WERI-Rb-1 (cell line): ENCODE results near the gene ZNF365.
"Not testable (repeated sequence)": the region's sequence is repeated elsewhere in the genome, so short reads cannot be mapped to it uniquely, and the experiment has no call there.

ENCODE experiments used
- DNase-seq: peaks from one replicate; pipeline ENCODE4 v3.0.0-alpha.2; 2020
- H3K27ac ChIP-seq: fragments of 250-450 bp; sonication (Bioruptor Pico); 2 replicates; pipeline ENCODE4 v1.5.1; 2020; ENCODE audit warnings: mild to moderate bottlenecking, moderate library complexity
- H3K27me3 ChIP-seq: fragments of 250-450 bp; sonication (Bioruptor Pico); 2 replicates; pipeline ENCODE4 v1.5.1; 2021; ENCODE audit warnings: mild to moderate bottlenecking, low read depth, moderate library complexity; ENCODE audit not compliant: insufficient read depth, severe bottlenecking
- H3K36me3 ChIP-seq: fragments of 250-450 bp; sonication (Bioruptor Pico); 2 replicates; pipeline ENCODE4 v1.5.1; 2020; ENCODE audit warnings: mild to moderate bottlenecking, moderate library complexity
- H3K4me3 ChIP-seq: 2 replicates; pipeline ENCODE4 v1.5.1; 2011; ENCODE audit warnings: low read depth, mild to moderate bottlenecking, control low read depth, low read length
- H3K9me3 ChIP-seq: fragments of 250-450 bp; sonication (Bioruptor Pico); 2 replicates; pipeline ENCODE4 v1.5.1; 2021; ENCODE audit warnings: mild to moderate bottlenecking, moderate library complexity; ENCODE audit not compliant: severe bottlenecking
- TF ChIP-seq, protein P1 (sequence below): IDR thresholded peaks from 2 replicates; pipeline ENCODE4 v1.5.1; 2011; ENCODE audit warnings: low read depth, mild to moderate bottlenecking, control low read depth, inconsistent platforms, low read length

Gene ZNF365

DNA sequence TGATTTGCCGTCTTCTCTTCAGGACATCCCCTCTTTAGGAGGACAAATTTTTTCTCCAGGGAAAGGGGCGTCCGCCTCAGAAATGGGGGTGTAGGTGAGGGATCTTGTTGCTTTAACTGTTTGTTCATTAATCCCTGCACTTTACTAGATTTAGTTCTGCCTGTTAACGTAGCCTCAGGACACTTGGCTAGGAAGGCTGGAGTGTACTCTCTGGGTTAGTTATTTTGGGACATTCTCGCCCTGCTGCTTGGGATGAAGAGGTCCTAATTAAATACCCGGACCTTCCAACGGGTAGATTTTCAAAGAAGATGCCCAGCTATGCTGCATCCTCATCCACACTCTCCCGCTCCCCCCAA, 552 bp upstream of the ZNF365 start:
- no peaks in the 10 kb centered on the region for H3K36me3 ChIP-seq
- peak overlapping the region; percentile 48 for H3K4me3 ChIP-seq
- TF ChIP-seq, protein P1, sequence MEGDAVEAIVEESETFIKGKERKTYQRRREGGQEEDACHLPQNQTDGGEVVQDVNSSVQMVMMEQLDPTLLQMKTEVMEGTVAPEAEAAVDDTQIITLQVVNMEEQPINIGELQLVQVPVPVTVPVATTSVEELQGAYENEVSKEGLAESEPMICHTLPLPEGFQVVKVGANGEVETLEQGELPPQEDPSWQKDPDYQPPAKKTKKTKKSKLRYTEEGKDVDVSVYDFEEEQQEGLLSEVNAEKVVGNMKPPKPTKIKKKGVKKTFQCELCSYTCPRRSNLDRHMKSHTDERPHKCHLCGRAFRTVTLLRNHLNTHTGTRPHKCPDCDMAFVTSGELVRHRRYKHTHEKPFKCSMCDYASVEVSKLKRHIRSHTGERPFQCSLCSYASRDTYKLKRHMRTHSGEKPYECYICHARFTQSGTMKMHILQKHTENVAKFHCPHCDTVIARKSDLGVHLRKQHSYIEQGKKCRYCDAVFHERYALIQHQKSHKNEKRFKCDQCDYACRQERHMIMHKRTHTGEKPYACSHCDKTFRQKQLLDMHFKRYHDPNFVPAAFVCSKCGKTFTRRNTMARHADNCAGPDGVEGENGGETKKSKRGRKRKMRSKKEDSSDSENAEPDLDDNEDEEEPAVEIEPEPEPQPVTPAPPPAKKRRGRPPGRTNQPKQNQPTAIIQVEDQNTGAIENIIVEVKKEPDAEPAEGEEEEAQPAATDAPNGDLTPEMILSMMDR, result no peak
- no peak overlapping the region for H3K27ac ChIP-seq
- no peaks in the 10 kb centered on the region for H3K9me3 ChIP-seq
- H3K27me3 ChIP-seq, result peaks cover 34% of the 10 kb centered on the region
- no peak for DNase-seq

DNA sequence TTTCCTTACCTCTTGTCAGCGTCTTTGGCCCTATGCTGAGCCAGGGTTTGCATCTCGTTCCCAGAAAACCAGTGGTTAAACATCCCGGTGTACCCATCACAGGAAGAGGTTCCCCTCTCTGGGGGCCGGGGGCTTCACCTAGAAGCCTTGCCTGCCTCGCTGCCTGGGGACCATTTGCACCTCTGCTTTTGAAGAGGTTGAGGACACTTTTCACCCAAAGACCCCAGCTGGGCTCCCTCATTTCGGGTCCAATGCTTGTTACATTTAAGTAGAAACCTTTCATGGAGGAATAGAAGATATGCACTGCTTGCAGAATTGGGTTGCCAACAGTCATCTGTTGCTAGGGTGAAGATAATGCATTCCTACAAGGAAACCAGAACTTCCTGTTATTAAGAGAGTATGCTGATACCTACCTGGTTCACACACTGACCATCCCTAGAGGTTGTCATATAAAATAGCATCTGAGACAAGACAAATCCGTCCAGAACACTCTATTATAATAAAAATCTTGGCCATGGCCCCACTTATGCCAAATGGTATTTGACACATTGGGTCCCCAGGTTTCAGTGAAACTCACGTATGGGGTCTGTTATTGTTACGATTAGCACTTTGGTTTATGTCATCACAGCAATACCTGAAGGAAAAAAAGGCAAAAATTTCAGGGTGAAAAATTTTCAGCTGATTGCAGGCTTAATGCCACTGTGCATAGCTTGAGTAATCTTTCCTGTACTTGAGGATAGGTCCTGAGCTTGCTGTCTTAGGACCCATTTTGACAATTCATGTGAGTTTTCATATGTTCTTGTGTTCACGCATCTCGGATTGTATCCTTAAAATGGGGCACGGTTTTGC, 917 bp downstream of the ZNF365 start:
- peaks cover 34% of the 10 kb centered on the region for H3K27me3 ChIP-seq
- H3K9me3 ChIP-seq, result no peaks in the 10 kb centered on the region
- no peak for DNase-seq
- TF ChIP-seq, protein P1, result no peak
- no peak overlapping the region for H3K4me3 ChIP-seq
- no peaks in the 10 kb centered on the region for H3K36me3 ChIP-seq
- H3K27ac ChIP-seq, result no peak overlapping the region

DNA sequence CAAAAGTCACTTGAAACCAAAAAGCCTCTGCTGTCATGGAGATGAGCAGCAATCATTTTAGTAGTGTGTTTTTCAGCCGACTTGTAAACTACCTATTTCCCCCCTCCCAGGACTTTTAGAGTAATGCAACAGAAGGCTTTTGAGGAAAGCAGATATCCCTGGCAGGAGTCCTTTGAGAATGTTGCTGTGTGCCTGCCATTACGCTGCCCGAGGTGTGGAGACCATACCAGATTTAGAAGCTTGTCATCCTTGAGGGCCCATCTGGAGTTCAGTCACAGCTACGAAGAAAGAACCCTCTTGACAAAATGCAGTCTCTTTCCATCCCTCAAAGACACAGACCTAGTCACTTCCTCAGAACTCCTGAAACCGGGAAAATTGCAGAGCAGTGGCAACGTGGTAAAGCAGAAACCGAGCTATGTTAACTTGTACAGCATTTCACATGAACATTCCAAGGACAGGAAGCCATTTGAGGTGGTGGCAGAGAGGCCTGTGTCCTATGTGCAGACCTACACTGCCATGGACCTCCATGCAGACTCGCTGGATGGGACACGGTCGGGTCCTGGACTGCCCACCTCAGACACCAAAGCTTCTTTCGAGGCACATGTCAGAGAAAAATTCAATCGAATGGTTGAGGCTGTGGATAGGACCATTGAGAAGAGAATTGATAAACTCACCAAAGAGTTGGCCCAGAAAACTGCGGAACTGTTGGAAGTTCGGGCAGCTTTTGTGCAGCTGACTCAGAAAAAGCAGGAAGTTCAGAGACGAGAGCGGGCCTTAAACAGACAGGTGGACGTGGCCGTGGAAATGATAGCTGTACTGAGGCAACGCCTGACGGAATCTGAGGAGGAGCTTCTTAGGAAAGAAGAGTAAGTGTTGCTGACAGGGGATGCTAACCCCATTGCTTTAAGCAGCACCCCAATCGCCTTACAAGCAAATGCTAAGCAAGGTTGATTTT, 2.2 kb downstream of the ZNF365 start:
- Histone ChIP-seq H3K4me3 (no peak overlapping the region), H3K9me3 (no peaks in the 10 kb centered on the region), H3K27ac (no peak overlapping the region), H3K36me3 (no peaks in the 10 kb centered on the region), H3K27me3 (peaks cover 34% of the 10 kb centered on the region)
- TF ChIP-seq, protein P1, result no peak
- DNase-seq, result no peak

DNA sequence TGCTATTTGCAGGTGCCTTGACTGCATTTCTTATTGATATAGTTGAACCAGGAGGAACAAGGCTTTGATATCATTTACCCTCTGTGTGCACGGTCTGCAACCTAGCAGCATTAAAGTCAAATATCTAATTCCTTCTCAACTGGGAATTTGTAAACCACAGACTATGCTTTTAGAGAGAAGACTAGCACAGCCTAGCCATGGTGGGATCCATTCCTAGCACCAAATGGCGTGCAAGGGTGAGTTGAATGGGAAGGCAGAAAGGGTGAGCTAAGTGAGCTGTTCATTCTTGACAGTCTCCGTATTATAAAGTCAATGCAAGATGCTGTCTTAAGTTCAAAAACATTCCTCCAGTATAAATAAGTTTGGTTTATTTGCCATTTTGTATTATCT, 2.9 kb downstream of the ZNF365 start:
- Histone ChIP-seq H3K27ac (no peak overlapping the region), H3K36me3 (no peaks in the 10 kb centered on the region), H3K4me3 (no peak overlapping the region), H3K9me3 (no peaks in the 10 kb centered on the region), H3K27me3 (peaks cover 34% of the 10 kb centered on the region)
- no peak for DNase-seq
- TF ChIP-seq, protein P1, result no peak

DNA sequence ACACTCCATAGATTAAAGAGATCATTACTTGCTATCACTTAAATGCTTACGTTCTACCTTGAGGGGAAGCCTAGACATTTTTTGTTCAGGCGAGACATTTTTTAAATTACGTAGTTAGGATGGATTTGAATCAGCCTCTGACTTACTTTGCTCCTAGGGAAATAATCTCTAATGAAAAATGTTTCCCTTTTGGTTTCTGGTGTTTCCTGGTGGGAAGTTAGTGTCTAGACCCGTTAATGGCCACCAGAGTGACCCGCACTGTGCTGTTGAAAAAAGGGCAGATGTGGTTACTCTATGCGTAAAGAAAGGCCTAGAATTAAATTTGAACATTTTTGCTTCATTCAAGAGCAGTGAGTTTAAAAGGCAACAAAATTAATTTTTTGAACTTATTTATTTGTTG, 3.8 kb downstream of the ZNF365 start:
- TF ChIP-seq, protein P1, result no peak
- no peak overlapping the region for H3K27ac ChIP-seq
- H3K27me3 ChIP-seq, result peaks cover 38% of the 10 kb centered on the region
- H3K4me3 ChIP-seq, result no peak overlapping the region
- DNase-seq, result no peak
- H3K9me3 ChIP-seq, result no peaks in the 10 kb centered on the region
- H3K36me3 ChIP-seq, result no peaks in the 10 kb centered on the region

DNA sequence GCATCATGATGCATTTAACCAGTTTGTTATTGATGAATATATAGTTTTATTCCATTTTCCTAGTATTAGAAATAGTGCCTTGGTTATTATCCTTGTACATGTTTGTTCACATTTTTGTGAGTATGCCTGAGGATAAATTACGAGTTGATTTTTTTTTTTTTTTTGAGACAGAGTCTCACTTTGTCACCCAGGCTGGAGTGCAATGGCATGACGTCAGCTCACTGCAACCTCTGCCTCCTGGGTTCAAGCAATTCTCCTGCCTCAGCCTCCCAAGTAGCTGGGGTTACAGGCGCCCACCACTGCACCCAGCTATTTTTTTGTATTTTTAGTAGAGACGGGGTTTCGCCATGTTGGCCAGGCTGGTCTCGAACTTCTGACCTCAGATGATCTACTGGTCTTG, 4.7 kb downstream of the ZNF365 start:
- not testable (repeated sequence) for DNase-seq, H3K27ac ChIP-seq, H3K4me3 ChIP-seq, H3K9me3 ChIP-seq, H3K36me3 ChIP-seq
- peaks cover 35% of the 10 kb centered on the region for H3K27me3 ChIP-seq
